ENCODE data around the gene MAML3.

DNA sequence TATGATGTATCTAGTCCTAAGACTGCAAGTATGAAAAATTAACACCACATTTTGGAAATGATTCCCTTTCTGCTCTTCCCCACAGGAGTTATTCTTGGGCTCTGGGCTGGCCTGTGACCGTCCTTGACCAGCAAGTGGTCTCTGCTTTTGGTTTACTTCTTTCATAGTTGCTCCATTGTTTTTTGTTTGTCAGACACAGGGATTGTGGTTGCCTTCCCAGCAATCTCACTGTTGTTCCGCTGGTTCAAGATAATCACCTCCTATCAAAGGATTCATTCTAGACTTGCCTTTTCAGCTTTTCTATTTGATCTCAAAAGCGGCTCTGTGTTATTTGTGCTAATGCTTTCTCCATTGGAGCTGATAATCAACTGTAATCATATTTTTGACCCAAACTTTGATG, 269.5 kb downstream of the MAML3 start:
- TF ChIP-seq, protein P1, sequence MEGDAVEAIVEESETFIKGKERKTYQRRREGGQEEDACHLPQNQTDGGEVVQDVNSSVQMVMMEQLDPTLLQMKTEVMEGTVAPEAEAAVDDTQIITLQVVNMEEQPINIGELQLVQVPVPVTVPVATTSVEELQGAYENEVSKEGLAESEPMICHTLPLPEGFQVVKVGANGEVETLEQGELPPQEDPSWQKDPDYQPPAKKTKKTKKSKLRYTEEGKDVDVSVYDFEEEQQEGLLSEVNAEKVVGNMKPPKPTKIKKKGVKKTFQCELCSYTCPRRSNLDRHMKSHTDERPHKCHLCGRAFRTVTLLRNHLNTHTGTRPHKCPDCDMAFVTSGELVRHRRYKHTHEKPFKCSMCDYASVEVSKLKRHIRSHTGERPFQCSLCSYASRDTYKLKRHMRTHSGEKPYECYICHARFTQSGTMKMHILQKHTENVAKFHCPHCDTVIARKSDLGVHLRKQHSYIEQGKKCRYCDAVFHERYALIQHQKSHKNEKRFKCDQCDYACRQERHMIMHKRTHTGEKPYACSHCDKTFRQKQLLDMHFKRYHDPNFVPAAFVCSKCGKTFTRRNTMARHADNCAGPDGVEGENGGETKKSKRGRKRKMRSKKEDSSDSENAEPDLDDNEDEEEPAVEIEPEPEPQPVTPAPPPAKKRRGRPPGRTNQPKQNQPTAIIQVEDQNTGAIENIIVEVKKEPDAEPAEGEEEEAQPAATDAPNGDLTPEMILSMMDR (IDR thresholded peaks at IDR 0.05; ENCODE audit: insufficient read depth, low read depth, low read length): no peak
- no peak for TF ChIP-seq EZH2 (IDR thresholded peaks at IDR 0.05; ENCODE audit: insufficient read depth, low read length)

Measured in astrocyte (in vitro differentiated cells and primary cell).